ENCODE results near the gene ITGAX.

GRCh38 chr16:31335431-31335830 lies 19.5 kb upstream of the ITGAX start:
- TF ChIP-seq POLR2A (IDR thresholded peaks at IDR 0.05): no peak
- TF ChIP-seq, protein P1, sequence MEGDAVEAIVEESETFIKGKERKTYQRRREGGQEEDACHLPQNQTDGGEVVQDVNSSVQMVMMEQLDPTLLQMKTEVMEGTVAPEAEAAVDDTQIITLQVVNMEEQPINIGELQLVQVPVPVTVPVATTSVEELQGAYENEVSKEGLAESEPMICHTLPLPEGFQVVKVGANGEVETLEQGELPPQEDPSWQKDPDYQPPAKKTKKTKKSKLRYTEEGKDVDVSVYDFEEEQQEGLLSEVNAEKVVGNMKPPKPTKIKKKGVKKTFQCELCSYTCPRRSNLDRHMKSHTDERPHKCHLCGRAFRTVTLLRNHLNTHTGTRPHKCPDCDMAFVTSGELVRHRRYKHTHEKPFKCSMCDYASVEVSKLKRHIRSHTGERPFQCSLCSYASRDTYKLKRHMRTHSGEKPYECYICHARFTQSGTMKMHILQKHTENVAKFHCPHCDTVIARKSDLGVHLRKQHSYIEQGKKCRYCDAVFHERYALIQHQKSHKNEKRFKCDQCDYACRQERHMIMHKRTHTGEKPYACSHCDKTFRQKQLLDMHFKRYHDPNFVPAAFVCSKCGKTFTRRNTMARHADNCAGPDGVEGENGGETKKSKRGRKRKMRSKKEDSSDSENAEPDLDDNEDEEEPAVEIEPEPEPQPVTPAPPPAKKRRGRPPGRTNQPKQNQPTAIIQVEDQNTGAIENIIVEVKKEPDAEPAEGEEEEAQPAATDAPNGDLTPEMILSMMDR (IDR thresholded peaks at IDR 0.05): no peak
